ENCODE results near the gene EBF3. TPM values are rescaled to one million over a fixed set of nuclear protein-coding genes. Genes with fewer than 3 reads are reported as not detected.

The EBF3 gene
- polyA plus RNA-seq, 2 donors, result 0.57 to 0.58 TPM

GRCh38 chr10:129940617-129941198 lies 23.4 kb downstream of the EBF3 start:
- Histone ChIP-seq H3K27ac (ENCODE audit: low read depth in 2 of 2, low read length in 1 of 2) (no peak overlapping the region), H3K9me3 (ENCODE audit: control insufficient read depth in 2 of 2, insufficient read depth in 1 of 2, low read depth in 1 of 2, low read length in 1 of 2) (no peaks in the 10 kb centered on the region), H3K36me3 (ENCODE audit: control insufficient read depth in 2 of 2, insufficient read depth in 2 of 2, low read length in 1 of 2) (no peaks in the 10 kb centered on the region), H3K4me1 (ENCODE audit: control insufficient read depth in 2 of 2, insufficient read depth in 2 of 2, low read length in 1 of 2) (no peaks in the 10 kb centered on the region), H3K4me3 (ENCODE audit: low read depth in 1 of 2, low read length in 2 of 2) (no peak overlapping the region), H3K27me3 (ENCODE audit: control insufficient read depth in 1 of 2, insufficient read depth in 2 of 2, low read length in 2 of 2) (no peaks in the 10 kb centered on the region)
- 86 to 87% methylated on average over 13 of the region's 13 CpGs for WGBS, 2 donors

- Histone ChIP-seq H3K4me3 (ENCODE audit: low read depth in 1 of 2, low read length in 2 of 2) (no peak overlapping the region), H3K4me1 (ENCODE audit: control insufficient read depth in 2 of 2, insufficient read depth in 2 of 2, low read length in 1 of 2) (no peaks in the 10 kb centered on the region), H3K9me3 (ENCODE audit: control insufficient read depth in 2 of 2, insufficient read depth in 1 of 2, low read depth in 1 of 2, low read length in 1 of 2) (no peaks in the 10 kb centered on the region), H3K27me3 (ENCODE audit: control insufficient read depth in 1 of 2, insufficient read depth in 2 of 2, low read length in 2 of 2) (no peaks in the 10 kb centered on the region), H3K27ac (ENCODE audit: low read depth in 2 of 2, low read length in 1 of 2) (no peak overlapping the region), H3K36me3 (ENCODE audit: control insufficient read depth in 2 of 2, insufficient read depth in 2 of 2, low read length in 1 of 2) (no peaks in the 10 kb centered on the region)
- WGBS, 2 donors, result 81 to 82% methylated on average over 23 of the region's 23 CpGs
Observed at GRCh38 chr10:129939416-129940275, 24.4 kb downstream of the EBF3 start.

- Histone ChIP-seq H3K4me1 (ENCODE audit: control insufficient read depth in 2 of 2, insufficient read depth in 2 of 2, low read length in 1 of 2) (no peaks in the 10 kb centered on the region), H3K27ac (ENCODE audit: low read depth in 2 of 2, low read length in 1 of 2) (no peak overlapping the region), H3K36me3 (ENCODE audit: control insufficient read depth in 2 of 2, insufficient read depth in 2 of 2, low read length in 1 of 2) (no peaks in the 10 kb centered on the region), H3K27me3 (ENCODE audit: control insufficient read depth in 1 of 2, insufficient read depth in 2 of 2, low read length in 2 of 2) (no peaks in the 10 kb centered on the region), H3K4me3 (ENCODE audit: low read depth in 1 of 2, low read length in 2 of 2) (no peak overlapping the region), H3K9me3 (ENCODE audit: control insufficient read depth in 2 of 2, insufficient read depth in 1 of 2, low read depth in 1 of 2, low read length in 1 of 2) (no peaks in the 10 kb centered on the region)
- 57 to 59% methylated on average over 8 of the region's 8 CpGs for WGBS, 2 donors
Observed at GRCh38 chr10:129938460-129938859, 25.6 kb downstream of the EBF3 start.

GRCh38 chr10:129937351-129937751 lies 26.7 kb downstream of the EBF3 start:
- Histone ChIP-seq H3K27me3 (ENCODE audit: control insufficient read depth in 1 of 2, insufficient read depth in 2 of 2, low read length in 2 of 2) (no peaks in the 10 kb centered on the region), H3K4me1 (ENCODE audit: control insufficient read depth in 2 of 2, insufficient read depth in 2 of 2, low read length in 1 of 2) (no peaks in the 10 kb centered on the region), H3K27ac (ENCODE audit: low read depth in 2 of 2, low read length in 1 of 2) (no peak overlapping the region), H3K9me3 (ENCODE audit: control insufficient read depth in 2 of 2, insufficient read depth in 1 of 2, low read depth in 1 of 2, low read length in 1 of 2) (no peaks in the 10 kb centered on the region), H3K36me3 (ENCODE audit: control insufficient read depth in 2 of 2, insufficient read depth in 2 of 2, low read length in 1 of 2) (no peaks in the 10 kb centered on the region), H3K4me3 (ENCODE audit: low read depth in 1 of 2, low read length in 2 of 2) (no peak overlapping the region)
- 88 to 91% methylated on average over 10 of the region's 10 CpGs for WGBS, 2 donors

- Histone ChIP-seq H3K36me3 (ENCODE audit: control insufficient read depth in 2 of 2, insufficient read depth in 2 of 2, low read length in 1 of 2) (no peaks in the 10 kb centered on the region), H3K27ac (ENCODE audit: low read depth in 2 of 2, low read length in 1 of 2) (no peak overlapping the region), H3K9me3 (ENCODE audit: control insufficient read depth in 2 of 2, insufficient read depth in 1 of 2, low read depth in 1 of 2, low read length in 1 of 2) (no peaks in the 10 kb centered on the region), H3K27me3 (ENCODE audit: control insufficient read depth in 1 of 2, insufficient read depth in 2 of 2, low read length in 2 of 2) (no peaks in the 10 kb centered on the region), H3K4me3 (ENCODE audit: low read depth in 1 of 2, low read length in 2 of 2) (no peak overlapping the region), H3K4me1 (ENCODE audit: control insufficient read depth in 2 of 2, insufficient read depth in 2 of 2, low read length in 1 of 2) (no peaks in the 10 kb centered on the region)
- WGBS, 2 donors, result 86 to 93% methylated on average over 16 of the region's 16 CpGs
Observed at GRCh38 chr10:129936923-129937300, 27.2 kb downstream of the EBF3 start.

- WGBS, 2 donors, result 77 to 84% methylated on average over 5 of the region's 5 CpGs
- Histone ChIP-seq H3K36me3 (ENCODE audit: control insufficient read depth in 2 of 2, insufficient read depth in 2 of 2, low read length in 1 of 2) (no peaks in the 10 kb centered on the region), H3K27ac (ENCODE audit: low read depth in 2 of 2, low read length in 1 of 2) (no peak overlapping the region), H3K4me3 (ENCODE audit: low read depth in 1 of 2, low read length in 2 of 2) (no peak overlapping the region), H3K4me1 (ENCODE audit: control insufficient read depth in 2 of 2, insufficient read depth in 2 of 2, low read length in 1 of 2) (no peaks in the 10 kb centered on the region), H3K27me3 (ENCODE audit: control insufficient read depth in 1 of 2, insufficient read depth in 2 of 2, low read length in 2 of 2) (no peaks in the 10 kb centered on the region), H3K9me3 (ENCODE audit: control insufficient read depth in 2 of 2, insufficient read depth in 1 of 2, low read depth in 1 of 2, low read length in 1 of 2) (no peaks in the 10 kb centered on the region)
Observed at GRCh38 chr10:129936266-129936922, 27.7 kb downstream of the EBF3 start.

GRCh38 chr10:129935867-129936152 lies 28.3 kb downstream of the EBF3 start:
- Histone ChIP-seq H3K27me3 (ENCODE audit: control insufficient read depth in 1 of 2, insufficient read depth in 2 of 2, low read length in 2 of 2) (no peaks in the 10 kb centered on the region), H3K4me1 (ENCODE audit: control insufficient read depth in 2 of 2, insufficient read depth in 2 of 2, low read length in 1 of 2) (no peaks in the 10 kb centered on the region), H3K4me3 (ENCODE audit: low read depth in 1 of 2, low read length in 2 of 2) (no peak overlapping the region), H3K36me3 (ENCODE audit: control insufficient read depth in 2 of 2, insufficient read depth in 2 of 2, low read length in 1 of 2) (no peaks in the 10 kb centered on the region), H3K27ac (ENCODE audit: low read depth in 2 of 2, low read length in 1 of 2) (no peak overlapping the region), H3K9me3 (ENCODE audit: control insufficient read depth in 2 of 2, insufficient read depth in 1 of 2, low read depth in 1 of 2, low read length in 1 of 2) (no peaks in the 10 kb centered on the region)
- 82 to 87% methylated on average over 7 of the region's 7 CpGs for WGBS, 2 donors

GRCh38 chr10:129935102-129935866 lies 28.8 kb downstream of the EBF3 start:
- no peaks in the 10 kb centered on the region for H3K27me3 ChIP-seq (ENCODE audit: control insufficient read depth in 1 of 2, insufficient read depth in 2 of 2, low read length in 2 of 2)
- 93% methylated on average over 16 of the region's 16 CpGs for WGBS, 2 donors
- H3K4me3 ChIP-seq (ENCODE audit: low read depth in 1 of 2, low read length in 2 of 2), result no peak overlapping the region
- H3K36me3 ChIP-seq (ENCODE audit: control insufficient read depth in 2 of 2, insufficient read depth in 2 of 2, low read length in 1 of 2), result no peaks in the 10 kb centered on the region
- H3K9me3 ChIP-seq (ENCODE audit: control insufficient read depth in 2 of 2, insufficient read depth in 1 of 2, low read depth in 1 of 2, low read length in 1 of 2), result no peaks in the 10 kb centered on the region
- no peaks in the 10 kb centered on the region for H3K4me1 ChIP-seq (ENCODE audit: control insufficient read depth in 2 of 2, insufficient read depth in 2 of 2, low read length in 1 of 2)
- H3K27ac ChIP-seq (ENCODE audit: low read depth in 2 of 2, low read length in 1 of 2), result no peak overlapping the region

GRCh38 chr10:129934196-129934925 lies 29.7 kb downstream of the EBF3 start:
- Histone ChIP-seq H3K4me1 (ENCODE audit: control insufficient read depth in 2 of 2, insufficient read depth in 2 of 2, low read length in 1 of 2) (peaks cover 0 to 2% of the 10 kb centered on the region in 2 donors), H3K27me3 (ENCODE audit: control insufficient read depth in 1 of 2, insufficient read depth in 2 of 2, low read length in 2 of 2) (no peaks in the 10 kb centered on the region), H3K9me3 (ENCODE audit: control insufficient read depth in 2 of 2, insufficient read depth in 1 of 2, low read depth in 1 of 2, low read length in 1 of 2) (no peaks in the 10 kb centered on the region), H3K36me3 (ENCODE audit: control insufficient read depth in 2 of 2, insufficient read depth in 2 of 2, low read length in 1 of 2) (no peaks in the 10 kb centered on the region), H3K27ac (ENCODE audit: low read depth in 2 of 2, low read length in 1 of 2) (no peak overlapping the region), H3K4me3 (ENCODE audit: low read depth in 1 of 2, low read length in 2 of 2) (no peak overlapping the region)
- WGBS, 2 donors, result 86 to 88% methylated on average over 12 of the region's 12 CpGs
